Osteocyte (in vitro differentiated cells): ENCODE measurements around the gene P2RX4. TPM values are rescaled to one million over a fixed set of nuclear protein-coding genes. Genes with fewer than 3 reads are reported as not detected.
"Not testable (repeated sequence)": the region's sequence is repeated elsewhere in the genome, so short reads cannot be mapped to it uniquely, and the experiment has no call there.

ENCODE experiments used
- DNase-seq: peaks from one replicate; pipeline ENCODE4 v3.0.0; 2021; ENCODE audit warnings: mixed read lengths; ENCODE audit not compliant: unreplicated experiment; ENCODE audit errors: extremely low spot score
- H3K27ac Mint-ChIP-seq: one replicate; pipeline ENCODE4 v1.8.0; 2021; ENCODE audit warnings: mild to moderate bottlenecking, mixed read lengths; ENCODE audit not compliant: unreplicated experiment
- H3K27me3 Mint-ChIP-seq: one replicate; pipeline ENCODE4 v1.8.0; 2021; ENCODE audit warnings: mixed read lengths; ENCODE audit not compliant: unreplicated experiment
- H3K36me3 Mint-ChIP-seq: one replicate; pipeline ENCODE4 v1.8.0; 2021; ENCODE audit warnings: mixed read lengths; ENCODE audit not compliant: unreplicated experiment
- H3K4me1 Mint-ChIP-seq: one replicate; pipeline ENCODE4 v1.8.0; 2021; ENCODE audit warnings: mixed read lengths; ENCODE audit not compliant: unreplicated experiment
- H3K4me3 Mint-ChIP-seq: one replicate; pipeline ENCODE4 v1.8.0; 2021; ENCODE audit warnings: mild to moderate bottlenecking, moderate library complexity, mixed read lengths; ENCODE audit not compliant: unreplicated experiment
- H3K9me3 Mint-ChIP-seq: one replicate; pipeline ENCODE4 v1.8.0; 2021; ENCODE audit warnings: mixed read lengths; ENCODE audit not compliant: unreplicated experiment
- CTCF ChIP-seq: fragments of 200-600 bp; sonication (generic); IDR thresholded peaks from 2 replicates; pipeline ENCODE4 v1.5.0; 2021; ENCODE audit warnings: antibody characterized with exemption, mild to moderate bottlenecking, moderate library complexity
- total RNA-seq: library from RNA; stranded (reverse); gene quantifications from 2 replicates; pipeline ENCODE4 v1.2.1, GENCODE V29; 2021

Gene P2RX4
- total RNA-seq, 1 donor from 2014 or later, result 20.3 TPM

GRCh38 chr12:121251838-121252237 lies 41.9 kb downstream of the P2RX4 start:
- no peak for TF ChIP-seq CTCF
- peaks cover 65% of the 10 kb centered on the region for H3K36me3 Mint-ChIP-seq
- no peaks in the 10 kb centered on the region for H3K27me3 Mint-ChIP-seq
- H3K4me3 Mint-ChIP-seq, result no peak overlapping the region
- H3K4me1 Mint-ChIP-seq, result no peaks in the 10 kb centered on the region
- H3K9me3 Mint-ChIP-seq, result no peaks in the 10 kb centered on the region
- no peak overlapping the region for H3K27ac Mint-ChIP-seq
- no peak for DNase-seq

- DNase-seq, result no peak
- no peaks in the 10 kb centered on the region for H3K27me3 Mint-ChIP-seq
- H3K9me3 Mint-ChIP-seq, result no peaks in the 10 kb centered on the region
- H3K4me3 Mint-ChIP-seq, result no peak overlapping the region
- TF ChIP-seq CTCF, result no peak
- H3K27ac Mint-ChIP-seq, result no peak overlapping the region
- peaks cover 61% of the 10 kb centered on the region for H3K36me3 Mint-ChIP-seq
- H3K4me1 Mint-ChIP-seq, result no peaks in the 10 kb centered on the region
These were observed 42.9 kb downstream of the P2RX4 start for GRCh38 chr12:121252712-121253345.

- H3K4me1 Mint-ChIP-seq, result no peaks in the 10 kb centered on the region
- H3K4me3 Mint-ChIP-seq, result no peak overlapping the region
- TF ChIP-seq CTCF, result no peak
- H3K27me3 Mint-ChIP-seq, result no peaks in the 10 kb centered on the region
- no peak for DNase-seq
- no peaks in the 10 kb centered on the region for H3K9me3 Mint-ChIP-seq
- H3K36me3 Mint-ChIP-seq, result peaks cover 61% of the 10 kb centered on the region
- H3K27ac Mint-ChIP-seq, result no peak overlapping the region
These were observed 43.9 kb downstream of the P2RX4 start for GRCh38 chr12:121253638-121254335.

- TF ChIP-seq CTCF, result no peak
- H3K27ac Mint-ChIP-seq, result no peak overlapping the region
- H3K27me3 Mint-ChIP-seq, result no peaks in the 10 kb centered on the region
- peaks cover 65% of the 10 kb centered on the region for H3K36me3 Mint-ChIP-seq
- H3K4me1 Mint-ChIP-seq, result no peaks in the 10 kb centered on the region
- DNase-seq, result no peak
- no peak overlapping the region for H3K4me3 Mint-ChIP-seq
- H3K9me3 Mint-ChIP-seq, result no peaks in the 10 kb centered on the region
These were observed 45.5 kb downstream of the P2RX4 start for GRCh38 chr12:121255433-121255832.

- not testable (repeated sequence) for H3K4me3 Mint-ChIP-seq, H3K9me3 Mint-ChIP-seq, H3K4me1 Mint-ChIP-seq, H3K27me3 Mint-ChIP-seq, DNase-seq, H3K27ac Mint-ChIP-seq
- peaks cover 62% of the 10 kb centered on the region for H3K36me3 Mint-ChIP-seq
These were observed 47.9 kb downstream of the P2RX4 start for GRCh38 chr12:121257704-121258449.
